Measurements from ENCODE around the gene OR2L3. TPM values are rescaled to one million over a fixed set of nuclear protein-coding genes. Genes with fewer than 3 reads are reported as not detected.

OR2L3 gene
- not detected for total RNA-seq

GRCh38 chr1:248046536-248046935, at the start of gene OR2L3:
TSS of gene OR2L3 (plus strand) at chr1:248046836. CDS start at chr1:248060682, 13,846 bp downstream.

GRCh38 chr1:248013229-248013710, 33.4 kb upstream of the OR2L3 start, which contains the start of gene OR2L5:
TSS of gene OR2L5 (plus strand) at chr1:248013660. CDS start at chr1:248021948, 8,288 bp downstream.

GRCh38 chr1:248029770-248030169, 16.9 kb upstream of the OR2L3 start, which contains the start of gene OR2L2:
TSS of gene OR2L2 (plus strand) at chr1:248030070. CDS start at chr1:248038268, 8,198 bp downstream.

GRCh38 chr1:248094884-248095283, 48.2 kb downstream of the OR2L3 start, which contains the start of gene OR2L13:
TSS of gene OR2L13 (plus strand) at chr1:248095184. CDS start at chr1:248099376, 4,192 bp downstream.

Small RNA genes within 50 kb of the gene (small RNA-seq; reads per million reads assigned to genes)
- 0 reads per million in 2 donors for gene RF00019

Other genes with a start within 250 kb of the OR2L3 start
- not detected for gene OR14A16, start 222.7 kb upstream of the OR2L3 start, total RNA-seq
- gene OR11L1, start 204.9 kb upstream of the OR2L3 start, total RNA-seq: not detected
- gene TRIM58, start 189.6 kb upstream of the OR2L3 start, total RNA-seq: 1 to 10 TPM in 1 of 2 donors, under 1 TPM in 1; 0.33 to 1.4 TPM
- under 1 TPM; 0.34 to 0.67 TPM for gene OR2W3, start 151.2 kb upstream of the OR2L3 start, total RNA-seq
- not detected for gene OR2T8, start 126.6 kb upstream of the OR2L3 start, total RNA-seq
- gene OR2AJ1, start 121.9 kb upstream of the OR2L3 start, total RNA-seq: not detected
- under 1 TPM in 1 of 2 donors, not detected in 1; 0.69 TPM for gene OR2L8, start 98.0 kb upstream of the OR2L3 start, total RNA-seq
- gene OR2AK2, start 81.6 kb upstream of the OR2L3 start, total RNA-seq: under 1 TPM in 1 of 2 donors, not detected in 1; 0.34 TPM
- not detected for gene OR2L5, start 33.2 kb upstream of the OR2L3 start, total RNA-seq
- gene OR2L2, start 16.8 kb upstream of the OR2L3 start, total RNA-seq: under 1 TPM in 1 of 2 donors, not detected in 1; under 0.01 TPM
- gene OR2L13, start 48.3 kb downstream of the OR2L3 start, total RNA-seq: not detected
- not detected for gene OR2M5, start 98.3 kb downstream of the OR2L3 start, total RNA-seq
- not detected for gene OR2M2, start 128.0 kb downstream of the OR2L3 start, total RNA-seq
- not detected for gene OR2M3, start 150.4 kb downstream of the OR2L3 start, total RNA-seq
- not detected for gene OR2M4, start 184.6 kb downstream of the OR2L3 start, total RNA-seq
- not detected for gene OR2T33, start 231.1 kb downstream of the OR2L3 start, total RNA-seq

Data from melanocyte of skin (primary cell).